ENCODE results near the gene OXCT1.

Gene OXCT1

GRCh38 chr5:41869724-41870626, at the start of gene OXCT1:
Gene OXCT1 (minus strand): TSS chr5:41870425. CDS start chr5:41870358, 67 bp downstream.
- in situ Hi-C loops (cut with MboI; ENCODE audit: low sequenced_read_pairs) = no loop called here

GRCh38 chr5:41918105-41918504, 47.9 kb upstream of the OXCT1 start:
- in situ Hi-C loops (cut with MboI; ENCODE audit: low sequenced_read_pairs) = no loop called here

GRCh38 chr5:41908374-41909079, 38.3 kb upstream of the OXCT1 start:
- in situ Hi-C loops (cut with MboI; ENCODE audit: low sequenced_read_pairs) = no loop called here

- in situ Hi-C loops (cut with MboI; ENCODE audit: low sequenced_read_pairs) = no loop called here
These were observed 35.9 kb upstream of the OXCT1 start for GRCh38 chr5:41906151-41906550.

GRCh38 chr5:41903892-41904799, 33.9 kb upstream of the OXCT1 start, which contains the start of gene RIMOC1:
Gene RIMOC1 (plus strand): TSS chr5:41904344. CDS start chr5:41904368, 24 bp downstream.
- in situ Hi-C loops (cut with MboI; ENCODE audit: low sequenced_read_pairs) = no loop called here

- in situ Hi-C loops (cut with MboI; ENCODE audit: low sequenced_read_pairs) = no loop called here
These were observed 33.2 kb upstream of the OXCT1 start for GRCh38 chr5:41903382-41903891.

- in situ Hi-C loops (cut with MboI; ENCODE audit: low sequenced_read_pairs) = no loop called here
These were observed 26.0 kb upstream of the OXCT1 start for GRCh38 chr5:41896230-41896629.

- in situ Hi-C loops (cut with MboI; ENCODE audit: low sequenced_read_pairs) = no loop called here
These were observed 23.0 kb upstream of the OXCT1 start for GRCh38 chr5:41893074-41893851.

GRCh38 chr5:41892031-41892430, 21.8 kb upstream of the OXCT1 start:
- in situ Hi-C loops (cut with MboI; ENCODE audit: low sequenced_read_pairs) = no loop called here

GRCh38 chr5:41891066-41891707, 21.0 kb upstream of the OXCT1 start:
- in situ Hi-C loops (cut with MboI; ENCODE audit: low sequenced_read_pairs) = no loop called here

- in situ Hi-C loops (cut with MboI; ENCODE audit: low sequenced_read_pairs) = no loop called here
These were observed 15.1 kb upstream of the OXCT1 start for GRCh38 chr5:41885286-41885685.

GRCh38 chr5:41883936-41884335, 13.7 kb upstream of the OXCT1 start:
- in situ Hi-C loops (cut with MboI; ENCODE audit: low sequenced_read_pairs) = no loop called here

- in situ Hi-C loops (cut with MboI; ENCODE audit: low sequenced_read_pairs) = no loop called here
These were observed 13.0 kb upstream of the OXCT1 start for GRCh38 chr5:41883243-41883642.

- in situ Hi-C loops (cut with MboI; ENCODE audit: low sequenced_read_pairs) = no loop called here
These were observed 12.5 kb upstream of the OXCT1 start for GRCh38 chr5:41882765-41883164.

- in situ Hi-C loops (cut with MboI; ENCODE audit: low sequenced_read_pairs) = no loop called here
These were observed 8.6 kb upstream of the OXCT1 start for GRCh38 chr5:41878643-41879478.

GRCh38 chr5:41878173-41878572, 7.9 kb upstream of the OXCT1 start:
- in situ Hi-C loops (cut with MboI; ENCODE audit: low sequenced_read_pairs) = no loop called here

GRCh38 chr5:41877408-41877807, 7.2 kb upstream of the OXCT1 start:
- in situ Hi-C loops (cut with MboI; ENCODE audit: low sequenced_read_pairs) = no loop called here

GRCh38 chr5:41876678-41877077, 6.5 kb upstream of the OXCT1 start:
- in situ Hi-C loops (cut with MboI; ENCODE audit: low sequenced_read_pairs) = no loop called here

GRCh38 chr5:41875121-41875520, 4.9 kb upstream of the OXCT1 start:
- in situ Hi-C loops (cut with MboI; ENCODE audit: low sequenced_read_pairs) = no loop called here
